ENCODE data around the gene PIK3C2B.
"Not testable (repeated sequence)": the region's sequence is repeated elsewhere in the genome, so short reads cannot be mapped to it uniquely, and the experiment has no call there.

Gene PIK3C2B, protein sequence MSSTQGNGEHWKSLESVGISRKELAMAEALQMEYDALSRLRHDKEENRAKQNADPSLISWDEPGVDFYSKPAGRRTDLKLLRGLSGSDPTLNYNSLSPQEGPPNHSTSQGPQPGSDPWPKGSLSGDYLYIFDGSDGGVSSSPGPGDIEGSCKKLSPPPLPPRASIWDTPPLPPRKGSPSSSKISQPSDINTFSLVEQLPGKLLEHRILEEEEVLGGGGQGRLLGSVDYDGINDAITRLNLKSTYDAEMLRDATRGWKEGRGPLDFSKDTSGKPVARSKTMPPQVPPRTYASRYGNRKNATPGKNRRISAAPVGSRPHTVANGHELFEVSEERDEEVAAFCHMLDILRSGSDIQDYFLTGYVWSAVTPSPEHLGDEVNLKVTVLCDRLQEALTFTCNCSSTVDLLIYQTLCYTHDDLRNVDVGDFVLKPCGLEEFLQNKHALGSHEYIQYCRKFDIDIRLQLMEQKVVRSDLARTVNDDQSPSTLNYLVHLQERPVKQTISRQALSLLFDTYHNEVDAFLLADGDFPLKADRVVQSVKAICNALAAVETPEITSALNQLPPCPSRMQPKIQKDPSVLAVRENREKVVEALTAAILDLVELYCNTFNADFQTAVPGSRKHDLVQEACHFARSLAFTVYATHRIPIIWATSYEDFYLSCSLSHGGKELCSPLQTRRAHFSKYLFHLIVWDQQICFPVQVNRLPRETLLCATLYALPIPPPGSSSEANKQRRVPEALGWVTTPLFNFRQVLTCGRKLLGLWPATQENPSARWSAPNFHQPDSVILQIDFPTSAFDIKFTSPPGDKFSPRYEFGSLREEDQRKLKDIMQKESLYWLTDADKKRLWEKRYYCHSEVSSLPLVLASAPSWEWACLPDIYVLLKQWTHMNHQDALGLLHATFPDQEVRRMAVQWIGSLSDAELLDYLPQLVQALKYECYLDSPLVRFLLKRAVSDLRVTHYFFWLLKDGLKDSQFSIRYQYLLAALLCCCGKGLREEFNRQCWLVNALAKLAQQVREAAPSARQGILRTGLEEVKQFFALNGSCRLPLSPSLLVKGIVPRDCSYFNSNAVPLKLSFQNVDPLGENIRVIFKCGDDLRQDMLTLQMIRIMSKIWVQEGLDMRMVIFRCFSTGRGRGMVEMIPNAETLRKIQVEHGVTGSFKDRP (N-terminal part only)

DNA sequence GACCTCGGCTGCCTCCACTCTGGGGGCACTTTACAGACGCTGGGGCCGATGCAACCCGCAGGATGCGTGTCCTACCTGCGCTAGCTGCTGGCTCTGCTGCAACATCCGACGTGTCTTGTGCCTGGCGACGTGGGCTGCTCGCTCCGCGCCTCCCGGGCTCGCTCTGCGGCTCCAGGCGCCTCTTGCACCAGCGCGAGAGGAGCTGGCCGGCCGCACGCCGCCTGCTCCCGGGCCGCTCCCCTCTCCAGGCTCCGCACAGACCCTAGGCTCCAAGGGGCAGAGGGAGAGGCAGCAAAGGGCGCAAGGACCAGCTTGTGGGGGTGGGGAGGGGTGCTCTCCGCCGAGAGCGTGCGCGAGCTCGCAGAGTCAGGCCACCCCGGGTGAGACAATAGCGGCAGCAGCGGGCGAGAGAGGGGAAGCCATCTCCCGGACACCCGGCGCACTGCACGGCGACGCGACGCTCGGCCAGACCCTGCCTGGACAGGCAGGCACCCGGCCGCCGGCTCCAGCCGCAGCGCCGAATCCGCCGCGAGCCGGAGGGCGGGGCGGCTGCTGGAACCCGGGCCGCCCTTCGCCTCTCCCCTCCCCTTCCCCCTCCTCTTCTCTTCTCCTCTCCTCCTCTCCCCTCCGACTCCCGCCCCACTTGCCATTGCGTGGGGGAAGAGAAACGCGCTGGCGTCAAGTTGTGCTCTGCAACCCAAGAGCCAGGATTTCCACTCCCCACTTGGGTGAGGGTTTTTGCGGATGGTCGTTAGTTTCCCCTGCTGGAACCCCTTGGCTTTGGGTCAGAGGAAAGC lies at the start of gene PIK3C2B:
Gene PIK3C2B, minus strand, starts transcription at position 525 of the 797 bp plus-strand sequence. CDS start 25,003 bp downstream, outside the sequence.
- peak; percentile 66 for DNase-seq

DNA sequence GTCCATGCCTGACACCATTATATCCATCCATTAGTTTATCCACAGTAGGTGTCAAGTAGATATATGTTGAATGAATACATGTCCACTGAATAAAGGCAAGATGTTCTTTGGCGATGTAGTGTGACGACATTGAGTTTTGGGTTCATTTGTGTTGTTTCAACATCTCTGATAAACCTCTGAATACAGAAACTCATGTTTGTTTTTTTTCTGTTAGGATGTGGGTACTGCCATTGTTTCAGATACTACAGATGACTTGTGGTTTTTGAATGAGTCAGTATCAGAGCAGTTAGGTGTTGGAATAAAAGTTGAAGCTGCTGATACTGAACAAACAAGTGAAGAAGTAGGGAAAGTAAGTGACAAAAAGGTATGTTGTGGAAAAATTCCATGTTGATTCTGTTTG lies 49.7 kb upstream of the PIK3C2B start:
- no peak for DNase-seq

DNA sequence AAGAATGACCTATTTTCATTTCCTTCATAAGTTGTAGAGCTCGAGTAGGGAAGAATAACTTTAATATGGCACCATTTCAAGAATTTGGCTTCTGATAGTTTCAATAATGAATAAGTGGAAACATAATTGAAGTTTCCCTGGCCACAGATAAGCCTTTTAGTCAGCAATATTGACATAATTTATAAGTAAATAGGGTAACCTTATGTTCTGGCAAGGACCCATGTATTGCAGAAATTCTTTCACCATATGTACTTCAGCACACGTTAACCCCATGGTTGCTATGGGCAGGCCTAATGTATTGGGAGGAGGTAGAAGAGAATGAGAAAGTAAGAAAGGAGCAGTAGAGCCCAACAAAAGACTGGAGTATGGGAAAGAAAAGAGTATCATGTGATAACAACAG lies 47.0 kb upstream of the PIK3C2B start:
- DNase-seq: no peak

DNA sequence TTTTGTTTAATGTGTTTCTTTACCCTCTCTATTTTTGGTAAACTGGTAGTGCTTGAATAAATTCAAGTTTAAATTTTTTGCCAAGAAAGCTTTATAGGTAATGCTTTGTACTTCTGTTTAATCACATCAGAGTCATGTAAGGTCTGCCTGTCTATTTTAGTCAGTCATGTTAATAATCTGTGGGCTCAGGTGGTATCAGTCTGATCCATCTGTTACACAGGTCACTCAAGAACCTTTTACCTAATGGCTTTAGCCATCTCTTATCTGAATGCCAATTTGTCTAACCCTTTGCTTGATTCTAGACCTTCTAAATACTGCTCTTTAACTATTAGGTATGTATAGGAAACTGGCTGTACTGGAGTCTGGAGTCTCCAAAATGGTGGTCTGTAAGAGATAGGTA lies 38.2 kb upstream of the PIK3C2B start:
- no peak for DNase-seq

DNA sequence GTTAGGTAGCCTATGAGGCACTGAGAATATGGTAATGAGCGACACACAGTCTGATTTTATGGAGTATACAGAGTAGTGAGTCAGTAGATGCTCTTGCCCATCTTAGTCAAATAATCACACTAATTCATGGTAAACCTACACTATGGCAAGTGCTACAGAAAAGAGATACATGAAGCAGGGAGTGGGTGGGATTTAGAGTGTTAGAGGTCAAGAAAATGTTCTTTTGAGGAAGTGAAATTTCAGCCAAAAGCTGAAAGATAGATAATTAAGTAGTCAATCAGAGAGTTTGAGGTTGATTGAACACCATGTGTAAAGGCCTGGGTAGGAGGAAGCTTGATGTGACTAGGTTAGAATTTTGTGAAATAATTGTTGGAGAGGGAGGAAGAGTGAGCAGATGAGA lies 36.3 kb upstream of the PIK3C2B start:
- DNase-seq: no peak

DNA sequence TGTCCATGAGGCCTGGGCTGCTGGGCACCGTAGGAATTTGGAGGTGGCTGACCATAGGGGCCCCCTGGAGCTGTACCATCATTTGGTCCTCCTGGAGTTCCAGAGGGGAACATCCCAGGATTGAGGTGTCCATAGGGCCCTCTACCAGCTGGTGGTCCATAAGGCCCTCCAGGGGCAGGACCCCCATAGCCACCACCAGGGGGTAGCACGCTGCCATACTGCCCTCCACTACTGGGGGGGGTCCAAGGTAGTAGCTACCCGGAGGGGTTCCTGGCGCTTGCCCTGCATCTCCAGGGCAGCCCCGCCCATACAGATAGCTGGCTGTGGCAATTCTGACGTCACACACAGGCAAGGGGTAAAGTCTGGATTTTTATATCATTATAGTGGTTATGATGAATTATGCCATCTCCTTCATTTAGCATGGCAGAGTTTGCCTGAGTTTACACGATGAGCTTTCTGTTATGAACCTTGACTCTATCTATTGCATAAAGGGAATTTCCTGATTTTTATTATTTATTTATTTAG lies 34.8 kb upstream of the PIK3C2B start:
- no peak for DNase-seq

DNA sequence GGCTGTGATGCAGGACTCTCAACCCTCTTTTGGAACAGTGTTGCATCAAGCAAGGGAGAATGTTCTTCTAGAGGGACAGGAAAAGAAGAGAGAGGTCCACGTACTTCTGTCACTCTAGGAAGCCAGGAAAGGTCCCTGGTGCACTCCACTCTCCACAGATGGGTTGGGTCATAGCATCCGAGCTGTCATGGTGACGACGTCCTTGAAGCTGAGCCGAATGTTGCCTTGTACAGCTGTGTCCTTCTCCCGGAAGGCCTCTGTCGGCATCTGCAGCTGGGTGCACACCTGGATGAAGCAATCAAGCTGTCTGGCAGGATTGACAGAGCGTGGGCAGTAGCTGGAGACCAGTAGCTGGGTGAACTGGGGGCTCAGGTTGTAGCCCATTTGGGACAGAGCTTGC lies 34.1 kb upstream of the PIK3C2B start:
- no peak for DNase-seq

DNA sequence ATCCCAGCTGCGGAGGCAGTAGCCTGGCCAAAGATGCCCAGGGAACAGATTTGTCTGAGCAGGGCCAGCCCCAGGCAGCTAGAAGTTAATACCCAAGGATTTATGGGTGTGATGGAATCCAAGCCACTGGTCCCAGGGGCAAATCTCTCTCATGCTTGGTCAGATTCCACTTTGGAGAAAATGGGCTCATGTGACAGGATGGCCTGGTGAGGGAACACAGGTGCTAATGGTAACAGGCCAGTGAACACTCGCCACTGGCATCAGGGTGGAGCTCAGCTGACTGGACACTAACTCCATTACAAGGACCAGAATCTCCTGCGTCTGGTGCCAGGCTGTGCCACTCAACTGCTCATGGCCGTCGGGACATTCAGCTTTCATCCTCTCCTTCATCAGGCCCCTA lies 33.6 kb upstream of the PIK3C2B start:
- DNase-seq: no peak

DNA sequence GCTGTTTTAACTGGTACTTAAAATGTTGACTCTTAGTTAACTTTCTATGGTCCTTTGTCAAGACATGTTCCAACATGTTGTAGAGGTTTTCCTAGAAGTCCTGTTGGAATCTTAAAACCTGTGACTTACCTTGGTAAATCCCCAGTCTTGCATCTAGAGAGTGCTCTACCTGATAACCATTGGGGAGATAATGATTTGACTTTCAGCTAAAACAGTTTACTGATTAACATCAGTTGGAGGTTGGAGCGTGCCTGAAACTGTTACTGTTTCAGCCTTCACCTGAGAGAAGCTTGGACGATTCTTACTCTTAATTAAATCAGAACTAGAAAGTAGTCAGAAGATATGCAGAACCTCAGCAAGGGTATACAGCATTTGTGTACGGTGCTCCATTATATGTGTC lies 30.4 kb upstream of the PIK3C2B start:
- DNase-seq: no peak

DNA sequence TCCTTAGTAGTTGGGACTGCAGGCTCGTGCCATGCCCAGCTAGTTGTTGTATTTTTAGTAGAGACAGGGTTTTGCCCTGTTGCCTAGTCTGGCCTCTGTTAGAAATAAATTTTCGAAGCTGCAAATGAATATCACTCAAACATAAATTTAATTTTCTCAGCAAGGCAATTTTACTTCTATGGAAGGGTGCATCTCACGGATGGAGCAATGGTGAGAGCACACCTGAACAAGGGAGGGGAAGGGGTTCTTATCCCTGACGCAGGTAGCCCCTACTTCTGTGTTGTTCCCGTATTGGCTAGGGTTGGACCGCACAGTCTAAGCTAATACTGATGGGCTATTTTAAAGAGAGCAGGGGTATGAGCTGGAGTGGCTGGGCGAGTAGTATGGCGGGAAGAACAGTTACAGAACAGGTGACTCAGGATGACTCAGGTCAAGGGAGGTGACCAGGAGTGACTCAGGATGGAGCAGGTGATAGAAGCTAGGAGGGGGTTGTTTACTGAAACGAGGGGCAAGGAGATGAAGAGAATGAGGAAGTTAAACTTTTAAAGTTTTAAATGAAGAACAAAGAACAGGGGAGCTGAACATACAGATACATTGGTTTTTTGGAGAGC lies 29.1 kb upstream of the PIK3C2B start:
- DNase-seq: no peak

DNA sequence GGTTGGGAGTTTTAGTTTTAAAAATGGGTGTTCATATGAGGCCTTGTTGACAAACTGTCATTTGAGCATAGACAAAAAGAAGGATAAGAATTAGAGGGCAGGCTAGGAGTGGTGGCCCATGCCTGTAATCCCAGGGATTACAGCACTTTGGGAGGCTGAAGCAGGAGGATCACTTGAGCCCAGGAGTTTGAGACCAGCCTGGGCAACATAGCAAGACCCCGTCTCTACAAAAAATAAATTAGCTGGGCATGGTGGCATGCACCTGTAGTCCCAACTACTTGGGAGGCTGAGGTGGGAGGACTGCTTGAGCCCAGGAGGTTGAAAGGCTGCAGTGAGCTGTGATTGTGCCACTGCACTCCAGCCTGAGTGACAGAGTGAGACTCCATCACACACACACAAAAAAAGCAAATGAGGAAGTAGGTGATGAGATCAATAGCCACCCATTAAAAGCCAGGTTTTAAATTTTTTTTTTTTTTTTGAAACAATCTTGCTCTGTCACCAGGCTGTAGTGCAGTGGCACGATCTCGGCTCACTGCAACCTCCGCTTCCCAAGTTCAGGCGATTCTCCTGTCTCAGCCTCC lies 27.4 kb upstream of the PIK3C2B start:
- DNase-seq: not testable (repeated sequence)

DNA sequence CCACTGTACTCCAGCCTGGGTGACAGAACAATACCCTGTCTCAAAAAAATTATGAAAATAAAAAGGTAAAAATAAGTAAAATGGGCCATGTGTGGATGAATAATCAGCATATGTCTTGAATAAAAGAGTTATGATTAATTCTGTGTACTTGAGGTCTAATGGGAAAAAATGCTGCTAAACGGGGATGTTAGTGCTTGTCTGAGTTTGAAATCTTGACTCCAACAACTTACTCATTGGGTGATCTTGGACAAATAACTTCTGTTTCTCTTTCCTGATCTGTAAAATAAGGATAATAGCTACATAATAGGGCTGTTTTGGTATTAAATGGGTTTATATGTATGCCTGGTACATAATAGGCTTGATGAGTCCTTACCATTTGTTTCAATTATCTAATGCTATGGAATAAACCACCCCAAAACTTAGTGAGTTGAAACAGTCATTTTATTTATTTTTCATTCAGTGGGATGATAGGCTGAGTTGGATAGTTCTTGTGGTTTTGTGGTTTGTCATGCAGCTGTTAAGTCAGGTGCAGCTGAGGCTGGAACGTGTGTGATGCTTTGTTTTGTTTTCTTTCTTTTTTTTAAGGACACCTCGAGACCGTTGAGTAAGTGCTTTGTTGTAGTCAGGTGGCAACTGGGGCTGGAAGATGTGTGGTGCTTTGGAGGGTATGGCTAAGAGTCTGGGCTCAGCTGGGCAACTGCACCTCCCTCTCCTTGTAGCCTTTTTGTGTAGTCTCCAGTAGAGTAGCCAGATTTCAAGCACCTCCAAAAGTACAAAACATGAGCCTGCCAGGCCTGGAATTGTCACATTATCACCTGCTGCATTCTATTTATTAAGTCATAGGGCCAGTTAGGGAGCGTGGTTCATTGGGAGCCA lies 26.5 kb upstream of the PIK3C2B start:
- DNase-seq: no peak

DNA sequence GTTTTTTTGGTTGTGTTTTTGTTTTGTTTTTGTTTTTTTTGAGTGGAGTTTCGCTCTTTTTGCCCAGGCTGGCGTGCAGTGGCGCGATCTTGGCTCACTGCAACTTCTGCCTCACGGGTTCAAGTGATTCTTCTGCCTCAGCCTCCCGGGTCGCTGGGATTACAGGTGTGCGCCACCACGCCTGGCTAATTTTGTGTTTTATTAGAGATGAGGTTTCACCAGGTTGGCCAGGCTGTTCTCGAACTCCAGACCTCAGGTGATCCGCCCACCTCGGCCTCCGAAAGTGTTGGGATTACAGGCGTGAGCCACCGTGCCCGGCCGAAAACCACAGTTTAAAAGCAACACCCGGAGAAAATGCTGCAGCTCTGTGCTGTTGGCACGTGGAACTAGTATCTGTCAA lies 22.8 kb upstream of the PIK3C2B start:
- not testable (repeated sequence) for DNase-seq

DNA sequence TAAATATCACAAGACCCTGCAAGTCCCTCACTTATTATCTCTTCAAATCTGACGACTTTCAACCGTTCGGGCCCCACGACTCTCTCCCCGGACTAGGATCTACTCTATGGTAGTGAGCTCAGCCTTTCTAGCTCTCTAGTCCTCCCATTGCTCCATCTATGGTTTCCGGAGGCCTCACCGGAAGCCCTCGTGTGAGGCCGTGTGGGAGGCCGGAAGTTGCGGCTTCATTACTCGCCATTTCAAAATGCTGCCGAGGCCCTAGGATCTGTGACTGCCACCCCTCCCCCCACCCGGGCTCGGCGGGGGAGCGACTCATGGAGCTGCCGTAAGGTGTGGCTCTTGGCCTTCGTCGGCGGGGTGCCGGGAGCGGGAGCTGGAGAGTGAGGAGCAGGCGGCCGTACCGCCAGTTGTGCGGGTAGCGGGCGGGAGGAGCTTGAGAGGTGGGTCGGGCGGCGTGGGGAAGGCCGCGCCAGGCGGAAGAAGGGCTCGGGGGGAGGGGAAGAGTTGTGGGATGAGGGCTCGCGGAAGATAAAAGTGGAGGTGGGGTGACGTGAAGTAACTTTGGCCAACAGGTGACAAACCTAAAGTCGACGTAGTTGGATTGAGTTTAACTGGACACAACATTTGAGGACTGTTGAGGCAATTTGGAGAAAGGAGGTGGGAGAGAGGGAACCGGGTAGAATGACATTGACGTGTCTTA lies 21.7 kb upstream of the PIK3C2B start, which contains the start of gene MDM4:
Gene MDM4, plus strand, starts transcription at position 227 of the 700 bp plus-strand sequence. CDS start 9,113 bp downstream, outside the sequence.
- DNase-seq: peak; percentile 88

DNA sequence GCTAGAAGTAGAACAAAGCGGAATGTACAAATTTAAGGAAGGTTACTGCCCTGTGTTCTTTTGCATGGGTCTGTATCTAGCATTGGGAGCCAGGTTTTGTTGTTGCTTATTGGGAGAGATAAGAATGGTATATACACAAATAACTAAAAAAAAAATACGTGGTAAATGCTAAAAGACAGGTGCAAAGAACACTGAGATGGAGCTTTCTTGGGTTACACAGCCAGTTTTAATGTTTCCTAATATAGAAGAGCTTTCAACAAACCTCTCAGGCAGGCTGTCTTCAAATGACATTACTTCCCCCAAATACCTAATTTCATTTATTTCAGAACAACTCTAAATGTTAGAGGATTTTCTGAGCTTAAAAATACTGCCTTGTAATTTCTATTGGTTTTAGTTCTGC lies 20.2 kb upstream of the PIK3C2B start:
- no peak for DNase-seq

DNA sequence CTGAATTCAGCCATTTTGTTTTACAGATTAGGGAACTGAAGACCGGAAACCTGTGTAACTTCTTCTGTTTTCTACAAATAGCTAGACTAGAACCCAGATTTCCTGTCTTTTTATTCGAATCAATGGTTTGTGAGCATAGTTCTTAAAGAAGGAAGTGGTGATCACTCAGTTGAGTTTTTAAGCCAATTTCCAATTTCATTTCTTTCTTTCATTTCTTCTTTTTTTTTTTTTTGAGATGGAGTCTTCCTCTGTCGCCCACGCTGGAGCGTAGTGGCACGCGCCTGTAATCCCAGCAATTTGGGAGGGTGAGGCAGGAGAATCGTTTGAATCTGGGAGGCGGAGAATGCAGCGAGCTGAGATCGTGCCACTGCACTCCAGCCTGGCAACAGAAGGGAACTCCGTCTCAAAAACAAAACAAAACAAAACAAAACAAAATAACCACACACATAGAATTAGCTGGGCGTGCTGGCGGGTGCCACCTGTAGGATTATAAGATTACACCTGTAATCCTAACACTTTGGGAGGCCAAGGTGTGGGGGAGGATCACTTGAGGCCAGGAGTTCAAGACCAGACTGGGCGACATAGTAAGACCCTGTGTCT lies 18.6 kb upstream of the PIK3C2B start:
- DNase-seq: no peak

DNA sequence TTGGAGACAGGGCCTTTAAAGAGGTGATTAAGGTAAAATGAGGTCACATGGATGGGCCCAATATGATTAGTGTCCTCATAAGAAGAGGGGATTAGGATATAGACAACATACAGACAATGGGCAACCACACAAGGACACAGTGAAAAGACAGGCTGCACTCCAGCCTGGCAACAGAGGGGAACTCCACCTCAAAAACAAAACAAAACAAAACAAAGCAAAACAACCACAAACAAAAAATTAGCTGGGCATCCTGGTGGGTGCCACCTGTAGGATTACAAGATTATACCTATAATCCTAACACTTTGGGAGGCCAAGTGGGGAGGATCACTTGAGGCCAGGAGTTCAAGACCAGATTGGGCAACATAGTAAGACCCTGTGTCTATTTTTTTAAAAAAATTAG lies 16.8 kb upstream of the PIK3C2B start:
- DNase-seq: no peak

DNA sequence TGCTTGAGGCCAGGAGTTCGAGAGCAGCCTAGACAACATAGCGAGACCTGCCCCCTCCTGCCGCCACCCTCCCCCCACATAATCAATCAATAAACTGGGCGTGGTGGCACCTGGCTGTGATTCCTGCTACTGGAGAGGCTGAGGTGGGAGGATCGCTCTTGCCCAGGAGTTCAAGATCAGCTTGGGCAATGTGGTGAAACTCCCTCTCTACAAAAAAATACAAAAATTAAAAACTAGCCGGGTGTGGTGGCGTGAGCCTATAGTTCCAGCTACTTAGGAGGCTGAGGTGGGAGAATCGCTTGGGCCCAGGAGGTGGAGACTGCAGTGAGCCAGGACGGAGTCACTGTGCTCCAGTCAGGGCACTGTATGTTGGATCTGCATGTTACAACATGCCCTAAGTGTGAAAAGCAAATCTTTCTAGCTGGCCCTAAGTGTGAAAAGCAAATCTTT lies 14.6 kb upstream of the PIK3C2B start:
- no peak for DNase-seq
